OCI-M2 (cell line): ENCODE measurements around the gene SLC25A26.
"Not testable (repeated sequence)": the region's sequence is repeated elsewhere in the genome, so short reads cannot be mapped to it uniquely, and the experiment has no call there.

Experiments used
- DNase-seq: peaks from one replicate; lab custom pipeline; 2025; ENCODE audit not compliant: unreplicated experiment; lab: John Stamatoyannopoulos, UW

SLC25A26 gene

DNA sequence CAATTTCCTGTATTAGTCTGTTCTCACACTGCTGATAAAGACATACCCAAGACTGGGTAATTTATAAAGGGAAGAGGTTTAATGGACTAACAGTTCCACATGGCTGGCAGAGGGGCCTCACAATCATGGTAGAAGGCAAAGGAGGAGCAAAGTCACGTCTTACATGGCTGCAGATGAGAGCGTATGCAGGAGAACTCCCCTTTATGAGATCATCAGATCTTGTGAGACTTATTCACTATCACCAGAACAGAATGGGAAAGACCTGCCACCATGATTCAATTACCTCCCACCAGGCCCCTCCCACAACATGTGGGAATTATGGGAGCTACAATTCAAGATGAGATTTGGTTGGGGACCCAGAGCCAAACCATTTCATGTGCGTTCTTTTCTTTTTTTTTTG lies 5.3 kb downstream of the SLC25A26 start:
- DNase-seq: not testable (repeated sequence)

DNA sequence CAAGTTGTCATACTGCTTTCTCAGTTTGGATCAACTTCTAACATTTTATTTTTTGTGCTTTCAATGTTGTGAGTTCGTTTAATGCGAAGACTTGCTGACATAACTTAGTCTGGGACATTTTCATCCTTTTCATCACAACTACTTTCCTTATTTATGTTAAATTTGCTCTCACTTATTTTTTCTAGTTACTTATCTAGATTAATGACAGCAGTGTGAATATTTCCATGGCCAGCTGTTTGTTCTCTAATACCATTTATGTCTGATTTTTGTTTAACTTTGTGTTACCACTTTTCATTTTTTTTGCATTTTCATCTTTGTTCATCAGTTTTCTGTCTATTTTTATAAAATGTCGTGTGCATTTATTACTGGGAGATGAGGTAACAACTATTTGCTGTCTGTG lies 6.2 kb downstream of the SLC25A26 start:
- no peak for DNase-seq

DNA sequence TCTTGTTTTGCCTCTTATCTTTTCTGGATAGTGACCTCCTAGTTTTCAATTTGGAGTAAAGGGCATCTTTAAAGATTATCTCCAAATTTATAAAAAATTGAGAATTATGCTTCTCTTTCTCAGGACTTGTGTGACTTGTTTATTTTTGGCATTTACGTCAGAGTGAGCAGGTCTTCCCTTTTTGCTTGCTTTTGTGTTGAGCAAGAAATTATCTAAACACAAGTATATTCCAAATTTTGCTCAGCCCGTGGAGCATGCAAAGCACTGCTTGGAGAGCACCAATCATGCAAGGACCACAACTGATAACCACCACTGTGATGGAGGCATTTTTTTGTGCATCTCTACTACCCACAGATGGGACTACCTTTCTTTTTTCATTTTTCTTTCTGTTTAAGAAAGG lies 7.1 kb downstream of the SLC25A26 start:
- DNase-seq: no peak

DNA sequence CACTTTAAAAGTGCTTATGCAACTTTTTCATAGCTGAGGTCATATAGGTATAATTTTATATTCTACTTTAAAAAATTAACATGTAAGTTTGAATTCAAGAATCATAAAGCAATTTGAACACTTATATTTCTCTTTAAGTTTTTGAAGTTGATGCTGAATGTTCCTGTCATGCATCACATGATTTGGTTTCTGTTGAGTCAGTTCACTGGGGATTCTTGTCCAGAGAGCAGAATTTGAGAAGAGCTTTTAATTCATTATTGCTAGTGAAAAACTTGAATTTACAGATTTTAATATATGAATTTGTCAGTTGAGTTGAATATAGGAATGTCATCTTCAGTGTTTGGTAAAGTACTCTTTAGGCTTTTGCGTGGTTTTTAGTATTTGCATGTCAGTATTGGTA lies 7.9 kb downstream of the SLC25A26 start:
- DNase-seq: no peak

DNA sequence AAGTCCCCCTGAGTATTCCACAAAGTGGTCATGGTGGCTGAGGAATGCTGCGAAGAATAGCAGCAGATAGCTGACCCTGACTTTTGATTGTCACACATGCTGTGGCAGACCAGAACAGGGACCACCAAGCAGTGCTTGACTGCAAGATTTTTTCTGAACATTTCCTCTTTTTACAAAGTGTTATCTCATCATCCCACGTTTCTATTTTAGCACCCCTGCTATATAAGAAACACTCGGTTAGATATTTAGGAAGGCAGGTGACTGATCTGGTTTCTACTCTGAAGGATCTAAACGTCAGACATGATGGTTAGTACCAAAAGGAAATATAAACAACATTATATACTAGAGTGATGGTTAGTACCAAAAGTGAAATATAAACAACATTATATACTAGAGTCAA lies 9.1 kb downstream of the SLC25A26 start:
- DNase-seq: no peak

DNA sequence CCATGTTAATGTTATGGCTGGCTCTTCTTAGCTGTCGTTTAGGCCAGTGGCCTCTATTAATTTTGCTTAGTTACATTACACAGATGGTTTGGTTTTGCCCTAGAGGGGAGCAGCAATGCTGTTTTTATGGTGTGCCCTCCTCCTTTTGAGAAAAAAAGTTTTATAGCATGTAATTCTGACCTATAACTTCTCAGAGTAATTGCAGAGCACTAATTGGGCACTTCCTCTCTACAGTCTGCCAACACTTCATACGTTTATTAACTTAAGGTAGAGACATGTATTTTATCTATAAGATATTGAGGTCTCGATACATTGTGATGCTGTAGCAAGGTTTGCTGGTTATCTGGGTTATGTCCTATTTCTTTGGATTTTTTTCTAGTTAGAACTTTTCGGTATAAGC lies 12.2 kb downstream of the SLC25A26 start:
- DNase-seq: no peak

DNA sequence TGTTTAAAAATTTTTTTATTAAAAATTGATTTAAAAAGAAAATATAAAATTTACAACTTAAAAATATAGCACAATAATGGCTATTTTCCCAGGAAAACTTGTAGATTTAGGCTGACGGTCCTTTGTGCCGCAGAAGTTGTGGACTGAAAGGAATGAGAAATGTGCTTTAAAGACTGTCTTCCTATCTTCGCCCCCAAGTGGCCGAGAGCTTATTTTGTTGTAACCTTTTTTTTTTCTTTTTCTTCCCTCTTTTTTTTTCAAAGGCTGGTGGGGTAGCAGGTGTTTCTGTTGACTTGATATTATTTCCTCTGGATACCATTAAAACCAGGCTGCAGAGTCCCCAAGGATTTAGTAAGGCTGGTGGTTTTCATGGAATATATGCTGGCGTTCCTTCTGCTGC lies 15.5 kb downstream of the SLC25A26 start:
- no peak for DNase-seq

DNA sequence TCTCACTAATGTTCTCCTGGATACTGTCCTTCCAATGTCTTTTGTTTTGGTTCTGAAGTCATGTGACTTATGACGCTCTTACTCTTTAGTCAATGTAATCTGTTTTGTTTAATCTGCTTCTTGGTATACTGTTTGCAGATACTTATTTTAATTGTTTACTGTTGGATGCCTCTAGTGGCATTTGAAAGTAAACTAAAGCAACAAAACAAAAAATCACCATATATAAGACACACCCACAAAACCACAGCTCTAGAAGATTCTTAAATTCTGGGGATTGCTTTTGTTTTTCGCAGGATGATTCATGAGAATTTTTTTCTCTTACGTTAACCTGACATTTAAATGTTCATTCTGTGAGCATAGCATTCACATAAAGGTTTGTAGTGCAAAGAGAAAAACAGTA lies 16.8 kb downstream of the SLC25A26 start:
- no peak for DNase-seq

DNA sequence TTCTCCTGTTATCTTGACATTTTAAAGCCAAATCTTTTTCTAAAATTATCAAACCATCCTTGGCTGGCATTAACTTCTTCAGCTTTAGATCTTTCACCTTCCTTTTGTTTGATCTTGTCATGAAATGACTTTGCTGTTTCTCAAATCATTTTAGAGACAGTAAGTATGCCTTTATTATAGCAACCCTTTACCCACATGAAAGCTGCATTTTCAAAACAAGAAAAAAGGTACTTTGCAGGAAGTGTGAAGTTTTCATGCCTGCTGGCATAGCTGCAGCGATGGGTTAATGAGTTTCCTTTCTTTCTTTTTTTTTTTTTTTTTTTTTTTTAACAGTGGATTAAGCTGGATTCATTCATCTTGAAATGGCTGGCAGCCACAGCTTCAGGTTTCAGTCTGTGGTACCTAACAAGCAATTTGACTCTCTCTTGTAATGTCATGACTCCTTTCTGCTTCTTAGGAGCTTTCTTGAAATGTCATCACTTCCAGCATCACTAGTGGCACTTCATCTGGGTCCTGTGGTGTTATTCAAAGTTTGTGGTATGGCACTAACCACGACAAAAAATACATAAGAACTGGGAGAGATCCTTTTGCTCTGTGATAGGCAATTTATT lies 18.8 kb downstream of the SLC25A26 start:
- DNase-seq: no peak

DNA sequence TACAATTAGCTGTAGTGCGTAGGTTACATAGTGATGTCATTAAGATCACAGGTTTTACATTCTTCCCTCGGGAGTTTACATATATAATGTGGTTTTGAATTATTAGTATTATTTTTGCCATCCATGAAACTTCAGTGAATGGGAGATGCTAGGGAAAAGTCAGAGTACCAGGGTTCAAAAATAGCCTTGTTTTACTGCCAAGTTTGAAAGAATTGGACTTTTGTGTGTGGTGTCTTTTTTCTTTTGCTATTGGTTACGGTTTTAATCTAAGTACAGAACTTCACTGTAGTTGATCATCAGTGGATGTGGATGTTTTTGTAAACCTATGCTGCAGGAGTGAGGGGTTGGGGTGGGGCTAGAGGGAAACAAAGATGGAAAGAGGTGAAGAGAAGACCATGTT lies 20.7 kb downstream of the SLC25A26 start:
- no peak for DNase-seq

DNA sequence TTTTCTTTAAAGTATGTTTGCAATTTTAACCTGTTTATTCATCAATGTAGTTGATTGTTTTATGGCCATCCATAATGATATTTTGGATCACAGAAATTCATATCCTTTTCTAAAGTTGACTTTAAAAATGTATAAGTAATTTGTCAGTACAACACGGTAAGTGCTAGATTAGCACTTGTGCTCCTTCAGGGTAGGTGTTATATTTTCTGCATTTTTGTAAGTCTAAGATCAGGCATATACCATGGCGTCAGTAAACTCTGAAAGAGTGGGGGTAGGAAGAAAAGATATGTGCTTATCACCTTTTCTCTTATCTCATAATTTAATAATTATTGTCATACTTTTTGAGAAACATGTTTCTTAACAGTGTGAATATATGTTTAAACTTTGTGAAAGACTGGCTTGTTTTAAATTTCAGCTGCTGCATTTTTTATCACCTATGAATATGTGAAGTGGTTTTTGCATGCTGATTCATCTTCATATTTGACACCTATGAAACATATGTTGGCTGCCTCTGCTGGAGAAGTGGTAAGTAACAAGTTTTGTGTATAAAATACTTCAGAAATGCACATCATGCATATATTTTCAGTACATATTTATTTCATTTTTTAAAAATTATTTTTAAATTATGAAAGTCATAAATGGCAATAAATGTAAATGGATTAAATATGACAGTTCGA lies 22.1 kb downstream of the SLC25A26 start:
- no peak for DNase-seq

DNA sequence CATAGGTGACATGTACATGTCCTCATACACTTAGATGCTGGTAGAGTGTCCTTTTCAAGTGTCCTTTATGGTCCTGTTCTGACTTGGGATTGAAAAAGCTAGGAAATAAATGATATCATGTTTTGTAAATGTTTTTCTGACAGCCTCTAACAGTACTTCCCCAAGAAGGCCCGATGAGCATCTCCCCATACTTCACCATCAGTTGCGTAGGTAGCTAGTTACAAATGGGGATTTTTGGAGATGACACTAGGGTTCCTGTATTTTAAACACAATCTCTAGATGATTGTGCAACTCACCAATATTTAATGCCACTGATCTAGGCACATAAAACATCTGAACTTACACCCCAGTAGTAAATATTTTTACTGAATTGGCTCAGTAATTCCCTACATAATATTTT lies 27.8 kb downstream of the SLC25A26 start:
- no peak for DNase-seq

DNA sequence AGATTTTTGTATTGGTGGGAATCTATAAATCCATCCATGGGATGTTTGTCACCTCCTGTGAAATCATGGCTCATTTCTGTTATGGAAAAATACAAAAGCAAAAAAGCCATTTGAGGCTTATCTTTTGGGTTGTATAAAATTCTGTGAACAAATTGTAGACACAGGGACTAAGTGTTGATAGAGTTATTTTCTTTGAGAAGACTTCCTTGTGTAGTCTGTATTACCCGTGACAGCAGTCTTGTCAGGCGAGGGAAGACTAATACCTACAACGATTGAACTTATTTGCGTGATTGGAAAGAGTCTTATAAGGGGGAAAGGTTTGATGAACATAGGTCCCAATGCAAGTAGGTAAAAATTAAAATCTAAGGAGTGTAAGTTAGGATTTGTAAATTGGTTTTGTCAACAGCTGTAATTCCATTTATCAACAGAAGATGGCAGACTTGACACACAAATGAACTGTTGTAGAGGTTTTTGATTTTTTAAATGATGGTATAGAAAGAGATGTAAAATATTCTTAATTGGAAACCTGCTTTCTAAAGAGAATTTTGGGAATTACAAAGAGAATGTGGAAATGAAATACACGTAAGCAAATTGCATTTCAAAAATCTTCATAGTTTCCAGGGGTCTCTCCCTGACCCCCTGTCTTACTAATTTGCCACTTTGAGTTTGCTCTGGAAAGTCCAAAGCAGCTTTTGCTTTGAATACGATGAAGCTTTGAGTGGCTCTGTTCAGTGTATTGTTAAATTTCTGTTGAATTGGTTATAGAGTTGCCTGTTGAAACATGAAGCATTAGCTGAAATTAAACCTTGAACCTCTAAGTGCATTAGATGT lies 33.2 kb downstream of the SLC25A26 start:
- DNase-seq: no peak

DNA sequence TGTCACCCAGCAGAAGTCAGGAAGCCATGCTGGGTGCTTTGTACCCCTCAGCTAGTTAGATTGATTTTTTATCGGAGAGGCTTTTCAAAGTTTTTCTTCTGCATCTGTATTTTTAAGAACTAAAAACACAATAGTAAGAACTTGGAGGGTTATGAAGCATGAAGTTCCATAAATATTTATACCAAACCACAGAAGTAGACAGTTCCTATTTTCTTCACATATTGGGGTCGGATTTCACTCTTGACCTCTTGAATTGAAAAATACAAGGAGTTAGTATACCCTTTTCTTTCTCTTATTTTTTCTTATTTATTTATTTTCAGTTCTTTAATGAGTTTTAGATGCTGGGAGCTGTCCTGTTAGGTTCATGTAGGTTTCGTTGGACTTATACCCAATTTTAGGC lies 35.1 kb downstream of the SLC25A26 start:
- no peak for DNase-seq

DNA sequence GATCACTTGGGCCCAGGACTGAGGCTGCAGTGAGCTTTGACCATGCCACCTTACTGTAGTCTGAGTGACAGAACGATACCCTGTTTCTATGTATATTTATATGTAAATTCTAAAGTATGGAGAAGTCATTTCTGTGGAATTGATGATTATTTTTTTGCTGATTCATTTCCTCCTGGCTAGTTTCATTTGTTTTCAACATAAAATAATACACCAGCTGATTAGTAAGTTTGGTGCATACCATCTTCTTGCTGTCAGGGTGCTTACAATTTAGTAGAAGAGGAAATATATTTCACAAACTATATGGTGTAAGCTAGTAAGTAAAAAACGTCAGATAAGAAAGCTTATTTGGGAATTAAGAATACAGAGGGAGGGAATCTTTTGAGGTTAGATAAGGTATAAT lies 36.0 kb downstream of the SLC25A26 start:
- no peak for DNase-seq

DNA sequence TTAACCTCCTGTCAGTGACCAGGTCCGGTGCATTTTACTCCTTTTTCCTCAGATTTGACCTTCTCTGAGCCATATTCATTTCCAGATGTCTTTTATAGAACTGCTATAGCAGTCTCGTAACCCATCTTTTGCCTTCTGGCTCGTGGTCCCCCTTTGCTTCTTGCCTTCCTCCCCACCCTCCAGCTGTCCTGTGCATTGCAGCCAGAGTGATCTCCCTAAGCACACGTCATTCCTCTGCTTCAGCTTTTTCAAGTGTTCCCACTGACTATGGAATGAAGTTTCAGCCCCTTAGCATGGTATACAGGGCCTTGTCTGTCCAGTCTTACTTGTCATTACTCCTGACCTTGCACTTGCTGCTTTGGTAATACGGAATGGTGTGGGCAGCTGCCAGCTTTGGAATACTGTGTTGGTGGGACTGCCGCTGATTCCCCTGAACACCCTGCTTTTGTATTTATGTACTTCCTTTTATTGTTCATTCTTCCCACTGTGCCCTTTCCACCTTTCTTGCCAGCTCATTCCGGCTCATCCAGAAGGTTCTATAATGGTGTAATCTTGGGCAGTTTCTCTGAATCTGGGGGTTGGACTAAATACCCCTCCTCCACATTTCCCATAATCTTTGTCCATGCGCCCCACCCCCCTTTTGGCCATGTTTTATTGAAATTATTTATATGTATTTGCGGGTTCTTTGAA lies 38.9 kb downstream of the SLC25A26 start:
- no peak for DNase-seq

DNA sequence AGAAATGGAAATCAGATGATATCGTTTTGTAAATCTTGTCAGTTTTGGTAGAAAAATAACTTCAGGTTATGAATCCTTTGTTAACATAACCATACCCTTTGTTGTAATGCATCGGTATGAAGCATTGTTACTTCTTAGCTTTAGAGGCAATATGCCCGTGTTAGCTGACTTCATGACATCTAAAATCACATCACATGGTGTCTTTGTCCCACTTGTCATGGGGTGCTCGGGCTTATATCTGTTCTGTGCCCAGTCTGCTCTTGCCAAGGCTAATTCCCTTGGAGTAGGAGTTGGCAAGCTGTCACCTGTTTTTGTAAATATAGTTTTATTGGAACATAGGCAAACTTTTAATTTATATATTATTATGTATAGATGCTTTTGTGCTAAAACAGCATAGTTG lies 39.6 kb downstream of the SLC25A26 start:
- DNase-seq: no peak

DNA sequence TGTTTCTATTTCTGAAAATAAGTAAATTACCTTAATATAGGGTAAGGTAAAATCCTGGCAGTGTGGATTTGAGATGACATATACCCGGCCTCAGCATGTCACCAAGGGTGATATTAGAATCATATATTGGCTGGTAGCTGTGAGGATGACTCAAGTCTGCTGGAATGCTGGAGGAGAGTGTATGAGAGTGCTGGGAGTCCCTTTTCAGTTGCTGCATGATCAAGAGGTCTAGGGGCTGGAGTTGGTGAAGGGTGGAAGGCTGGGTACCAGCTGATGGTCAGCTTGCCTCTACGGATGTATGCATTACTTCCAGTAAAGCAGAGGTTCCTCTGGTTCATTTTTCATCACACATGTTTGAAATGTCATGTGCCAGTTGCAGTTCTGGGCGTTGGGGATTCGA lies 40.6 kb downstream of the SLC25A26 start:
- DNase-seq: no peak

DNA sequence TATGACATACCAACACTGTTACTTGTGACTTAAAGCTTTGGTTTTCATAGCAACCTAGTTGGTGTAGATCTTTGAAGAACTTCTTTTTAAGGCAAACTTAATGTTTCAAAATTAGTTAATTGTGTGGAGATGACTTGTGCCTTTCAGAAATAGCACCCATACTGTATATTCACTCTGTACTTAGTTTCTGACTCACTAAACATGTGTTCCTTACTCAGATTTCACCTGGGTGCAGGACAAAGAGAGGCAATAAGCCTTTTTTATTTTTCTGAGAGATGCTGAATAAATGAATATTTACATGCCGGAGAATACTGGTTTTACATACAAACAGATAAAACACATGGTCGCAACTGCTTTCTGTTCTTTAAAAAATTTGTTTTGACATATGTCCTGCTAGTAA lies 44.8 kb downstream of the SLC25A26 start:
- DNase-seq: no peak

DNA sequence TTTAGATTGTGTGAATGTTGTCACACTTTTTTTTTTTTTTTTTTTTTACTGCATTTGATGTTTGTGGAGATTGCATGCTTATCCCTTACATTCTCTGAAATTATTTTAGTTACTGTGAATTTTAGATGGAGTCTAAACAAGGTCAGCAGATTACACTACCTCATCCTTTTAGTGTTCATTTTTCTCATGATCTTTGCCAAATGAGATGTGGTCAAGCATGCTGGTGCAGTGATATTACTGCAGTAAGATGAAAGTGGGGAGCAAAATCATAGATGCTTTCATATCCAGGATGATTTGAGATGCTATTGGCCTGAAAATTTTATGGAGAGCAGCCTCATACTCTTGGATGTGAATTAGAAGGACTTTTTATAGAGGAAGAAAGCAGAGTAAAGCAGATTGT lies 45.8 kb downstream of the SLC25A26 start:
- no peak for DNase-seq

DNA sequence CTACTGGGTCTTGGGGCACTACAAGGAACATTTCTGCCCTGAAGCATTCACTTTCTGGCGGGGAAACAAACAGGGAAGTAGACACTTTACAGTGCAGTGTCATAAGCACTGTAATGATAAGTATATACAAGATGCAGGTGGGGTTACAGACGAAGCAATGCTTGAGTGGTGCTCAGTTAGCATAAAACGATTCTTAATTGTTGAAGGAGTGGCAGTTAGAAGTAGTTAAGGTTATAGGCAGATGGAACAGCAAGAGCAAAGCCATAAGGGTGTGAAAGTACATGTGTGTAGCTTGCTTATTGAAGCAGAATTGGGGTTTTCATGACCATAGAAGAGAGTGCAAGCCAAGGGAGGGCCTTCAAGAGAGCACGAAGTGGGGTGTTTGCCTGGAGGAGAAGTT lies 46.2 kb downstream of the SLC25A26 start:
- no peak for DNase-seq

DNA sequence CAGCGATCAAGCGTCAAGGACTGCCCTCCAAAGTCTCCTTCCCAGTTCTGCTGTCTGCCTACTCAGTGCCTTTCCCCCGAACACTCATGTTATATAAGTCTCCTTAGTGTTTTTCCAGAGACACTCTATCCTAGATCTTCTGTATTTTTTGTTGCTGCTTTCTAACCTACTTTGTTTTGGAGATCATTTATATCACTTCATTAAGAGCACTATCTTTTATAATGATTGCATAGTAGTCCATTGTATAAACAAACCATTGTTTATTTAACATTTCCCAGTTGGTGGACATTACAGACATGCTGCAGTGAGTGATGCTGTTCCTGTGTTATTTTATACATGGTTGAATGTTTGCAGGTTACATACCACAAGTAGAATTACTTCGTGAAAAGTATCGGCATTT lies 47.1 kb downstream of the SLC25A26 start:
- DNase-seq: no peak
